ENCODE measurements around the gene RAB17.

RAB17 gene

GRCh38 chr2:237525559-237526157 is 64.9 kb downstream of the RAB17 start:
- in situ Hi-C loops (cut with HindIII; ENCODE audit: low pct_unique_long_range_greater_than_20kb, low sequenced_read_pairs), result no loop called here

GRCh38 chr2:237524631-237525030 is 65.9 kb downstream of the RAB17 start:
- in situ Hi-C loops (cut with HindIII; ENCODE audit: low pct_unique_long_range_greater_than_20kb, low sequenced_read_pairs), result no loop called here
- DNase-seq (ENCODE audit: low read depth in 1 of 2, low spot score in 1 of 2), result no peak
- no peak for TF ChIP-seq JUND (IDR thresholded peaks at IDR 0.05; ENCODE audit: low read depth)

More at GRCh38 chr2:237525559-237526157, 64.9 kb downstream of the RAB17 start:
- TF ChIP-seq JUND (IDR thresholded peaks at IDR 0.05; ENCODE audit: low read depth), result no peak
- no peak for DNase-seq (ENCODE audit: low read depth in 1 of 2, low spot score in 1 of 2)
